Fibroblast of the aortic adventitia (primary cell): ENCODE results near the gene RNF103. TPM values are rescaled to one million over a fixed set of nuclear protein-coding genes. Genes with fewer than 3 reads are reported as not detected.

Experiments
- DNase-seq: peaks from one replicate; pipeline ENCODE4 v3.0.0-alpha.2; 2010; ENCODE audit warnings: low read depth
- H3K4me3 ChIP-seq: 2 replicates; pipeline ENCODE4 v1.5.1; 2011; ENCODE audit warnings: low read depth, mild to moderate bottlenecking, control low read depth, low read length, moderate library complexity
- CTCF ChIP-seq: IDR thresholded peaks from 2 replicates; pipeline ENCODE4 v1.5.1; 2011; ENCODE audit warnings: mild to moderate bottlenecking, low read length, control low read depth, inconsistent platforms; ENCODE audit not compliant: insufficient read depth
- total RNA-seq: library from RNA; depleted of rRNA; stranded (reverse); fragments of >200 nt; gene quantifications from 2 replicates; pipeline ENCODE4 v1.2.3, GENCODE V29; 2012; ENCODE audit warnings: low replicate concordance

Gene RNF103
- total RNA-seq, 1 donor, result 25.1 TPM

DNA sequence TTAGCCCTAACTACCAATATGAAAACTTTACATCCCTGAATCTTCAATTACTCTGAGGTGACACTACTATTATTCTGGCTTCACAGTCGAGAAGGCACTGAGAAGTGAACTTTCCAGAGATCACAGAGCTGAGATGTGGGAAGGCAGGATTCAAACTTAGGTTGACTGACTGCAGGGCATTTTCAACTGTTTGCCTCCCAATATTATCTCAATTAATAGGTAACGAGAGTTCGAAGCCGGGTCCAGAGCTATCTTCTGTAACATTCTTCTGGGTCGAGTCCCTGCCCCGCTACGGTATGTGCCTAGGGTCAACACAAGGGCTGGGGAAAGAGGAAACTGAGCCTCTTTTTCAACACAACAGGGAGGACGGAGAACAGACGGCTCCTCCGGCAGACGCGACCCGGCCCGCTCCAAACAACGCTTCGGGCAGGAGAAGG is 61.2 kb downstream of the RNF103 start:
- H3K4me3 ChIP-seq, result peak overlapping the region; percentile 95
- TF ChIP-seq CTCF, result no peak
- DNase-seq, result no peak

- DNase-seq, result no peak
- H3K4me3 ChIP-seq, result no peak overlapping the region
- TF ChIP-seq CTCF, result no peak
These were observed 65.8 kb downstream of the RNF103 start for GRCh38 chr2:86557836-86558235.

- no peak for DNase-seq
- TF ChIP-seq CTCF, result no peak
These were observed 67.2 kb downstream of the RNF103 start for GRCh38 chr2:86556508-86556907.

More at GRCh38 chr2:86556508-86556907, 67.2 kb downstream of the RNF103 start:
- no peak overlapping the region for H3K4me3 ChIP-seq

Other genes starting within 250 kb of the RNF103 start
- gene KDM3A, start 182.5 kb downstream of the RNF103 start, total RNA-seq, result 28.9 and 52.5 TPM in 2 replicates
- gene CHMP3, start 60.4 kb downstream of the RNF103 start, total RNA-seq, result 87.5 and 202 TPM in 2 replicates
- gene RMND5A, start 96.4 kb upstream of the RNF103 start, total RNA-seq, result 18.8 and 20.2 TPM in 2 replicates
- not detected in 2 replicates for gene CD8A, start 167.0 kb upstream of the RNF103 start, total RNA-seq
- not detected in 2 replicates for gene CD8B, start 238.0 kb upstream of the RNF103 start, total RNA-seq